Nephron (organoid): ENCODE measurements around the gene ZMYM4.
"Not testable (repeated sequence)": the region's sequence is repeated elsewhere in the genome, so short reads cannot be mapped to it uniquely, and the experiment has no call there.

Experiments
- H3K27ac Mint-ChIP-seq, 3 experiments: 2 replicates each; pipeline ENCODE4 v1.8.0; 2020; ENCODE audit warnings: mixed read lengths in 3 of 3, mild to moderate bottlenecking in 2 of 3, moderate library complexity in 1 of 3
- H3K27me3 Mint-ChIP-seq: 2 replicates; pipeline ENCODE4 v1.8.0; 2021; ENCODE audit warnings: low read depth, mild to moderate bottlenecking, moderate library complexity, mixed read lengths
- H3K36me3 Mint-ChIP-seq: 2 replicates; pipeline ENCODE4 v1.8.0; 2020; ENCODE audit warnings: low read depth, mixed read lengths
- H3K4me1 Mint-ChIP-seq: 2 replicates; pipeline ENCODE4 v1.8.0; 2020; ENCODE audit warnings: mixed read lengths
- H3K4me3 Mint-ChIP-seq, 3 experiments: 2 replicates each; pipeline ENCODE4 v1.8.0; 2020; ENCODE audit warnings: mild to moderate bottlenecking in 3 of 3, mixed read lengths in 3 of 3, moderate library complexity in 2 of 3
- H3K9me3 Mint-ChIP-seq: 2 replicates; pipeline ENCODE4 v1.8.0; 2020; ENCODE audit warnings: mixed read lengths
- TF ChIP-seq, protein P1 (sequence below), 3 experiments: fragments of 200-600 bp; sonication (generic); IDR thresholded peaks; one replicate each; pipeline ENCODE4 v1.5.0; 2021; ENCODE audit warnings: antibody characterized with exemption in 3 of 3; ENCODE audit not compliant: unreplicated experiment in 3 of 3

ZMYM4 gene

DNA sequence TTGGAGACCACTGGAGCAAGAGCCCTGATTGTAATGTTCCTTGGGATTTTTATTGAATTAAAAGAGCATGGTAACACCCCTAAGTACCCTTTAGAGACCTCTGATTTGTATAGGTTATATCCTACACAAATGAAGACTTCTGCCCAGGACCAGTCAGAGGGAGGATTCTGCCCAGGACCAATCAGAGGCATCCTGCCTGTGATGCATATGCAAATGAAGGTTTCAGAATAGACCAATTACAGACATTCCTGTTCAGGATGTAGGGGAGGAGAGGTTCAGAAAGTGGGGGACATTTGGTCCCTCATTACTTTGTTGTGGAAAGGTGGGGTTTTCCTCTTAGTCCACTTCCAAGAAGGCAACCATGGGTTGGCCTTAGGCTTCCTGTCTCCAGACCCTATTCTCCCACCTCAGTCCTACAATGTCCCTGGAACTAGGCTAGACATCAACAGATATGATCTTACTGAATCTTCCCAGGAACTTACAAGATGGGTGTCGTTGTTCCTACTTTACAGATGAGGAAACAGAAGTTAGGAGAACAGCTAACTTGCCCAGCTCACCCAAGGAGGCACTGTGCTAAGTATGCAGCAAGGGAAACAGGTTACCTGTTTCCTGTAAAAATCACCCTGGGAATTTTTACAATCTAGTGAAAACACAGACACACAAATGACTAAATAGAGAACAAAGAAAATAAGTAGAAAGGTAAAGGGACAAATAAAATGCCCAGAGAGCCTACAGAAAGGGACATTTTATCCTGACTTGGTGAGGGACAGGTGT lies 38.7 kb upstream of the ZMYM4 start:
- no peak overlapping the region for H3K27ac Mint-ChIP-seq
- H3K36me3 Mint-ChIP-seq, result no peaks in the 10 kb centered on the region
- H3K4me3 Mint-ChIP-seq, result no peak overlapping the region
- no peaks in the 10 kb centered on the region for H3K27me3 Mint-ChIP-seq
- no peaks in the 10 kb centered on the region for H3K9me3 Mint-ChIP-seq
- TF ChIP-seq, protein P1, sequence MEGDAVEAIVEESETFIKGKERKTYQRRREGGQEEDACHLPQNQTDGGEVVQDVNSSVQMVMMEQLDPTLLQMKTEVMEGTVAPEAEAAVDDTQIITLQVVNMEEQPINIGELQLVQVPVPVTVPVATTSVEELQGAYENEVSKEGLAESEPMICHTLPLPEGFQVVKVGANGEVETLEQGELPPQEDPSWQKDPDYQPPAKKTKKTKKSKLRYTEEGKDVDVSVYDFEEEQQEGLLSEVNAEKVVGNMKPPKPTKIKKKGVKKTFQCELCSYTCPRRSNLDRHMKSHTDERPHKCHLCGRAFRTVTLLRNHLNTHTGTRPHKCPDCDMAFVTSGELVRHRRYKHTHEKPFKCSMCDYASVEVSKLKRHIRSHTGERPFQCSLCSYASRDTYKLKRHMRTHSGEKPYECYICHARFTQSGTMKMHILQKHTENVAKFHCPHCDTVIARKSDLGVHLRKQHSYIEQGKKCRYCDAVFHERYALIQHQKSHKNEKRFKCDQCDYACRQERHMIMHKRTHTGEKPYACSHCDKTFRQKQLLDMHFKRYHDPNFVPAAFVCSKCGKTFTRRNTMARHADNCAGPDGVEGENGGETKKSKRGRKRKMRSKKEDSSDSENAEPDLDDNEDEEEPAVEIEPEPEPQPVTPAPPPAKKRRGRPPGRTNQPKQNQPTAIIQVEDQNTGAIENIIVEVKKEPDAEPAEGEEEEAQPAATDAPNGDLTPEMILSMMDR (IDR thresholded peaks at IDR 0.05; ENCODE audit: unreplicated experiment in 3 of 3), result no peak
- no peaks in the 10 kb centered on the region for H3K4me1 Mint-ChIP-seq

DNA sequence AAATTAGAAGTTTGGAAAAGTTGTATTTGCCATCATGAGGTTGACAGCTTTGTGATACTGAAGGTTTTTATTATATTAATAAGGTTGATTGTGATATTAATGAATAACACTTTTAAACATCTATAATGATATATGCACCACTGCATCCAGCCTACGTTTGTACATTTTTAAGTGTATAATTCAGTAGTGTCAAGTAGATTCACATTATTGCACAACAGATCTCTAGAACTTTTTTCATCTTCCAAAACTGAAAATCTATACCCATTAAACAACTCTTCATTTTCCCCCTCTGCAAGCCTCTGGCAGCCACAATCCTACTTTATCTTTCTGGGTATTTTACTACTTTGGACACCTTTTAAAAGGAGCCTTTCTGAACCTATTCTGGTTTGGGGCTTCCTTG lies 37.2 kb upstream of the ZMYM4 start:
- H3K9me3 Mint-ChIP-seq, result no peaks in the 10 kb centered on the region
- no peaks in the 10 kb centered on the region for H3K4me1 Mint-ChIP-seq
- H3K36me3 Mint-ChIP-seq, result no peaks in the 10 kb centered on the region
- TF ChIP-seq, protein P1 (IDR thresholded peaks at IDR 0.05; ENCODE audit: unreplicated experiment in 3 of 3), result no peak
- no peak overlapping the region for H3K4me3 Mint-ChIP-seq
- H3K27ac Mint-ChIP-seq, result no peak overlapping the region
- peaks cover 1% of the 10 kb centered on the region for H3K27me3 Mint-ChIP-seq

DNA sequence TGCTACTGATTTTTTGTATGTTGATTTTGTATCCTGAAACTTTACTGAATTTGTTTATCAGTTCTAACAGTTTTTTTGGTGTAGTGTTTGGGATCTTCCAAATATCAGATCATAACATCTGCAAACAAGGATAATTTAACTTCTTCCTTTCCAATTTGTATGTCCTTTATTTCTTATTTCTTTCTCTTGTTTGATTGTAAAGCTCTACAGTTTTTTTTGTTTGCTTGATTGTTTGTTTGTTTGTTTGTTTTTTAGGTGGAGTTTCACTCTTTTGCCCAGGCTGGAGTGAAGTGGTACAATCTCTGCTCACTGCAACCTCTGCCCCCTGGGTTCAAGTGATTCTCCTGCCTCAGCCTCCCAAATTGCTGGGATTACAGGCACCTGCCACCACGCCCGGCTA lies 31.7 kb upstream of the ZMYM4 start:
- H3K36me3 Mint-ChIP-seq, H3K4me3 Mint-ChIP-seq, H3K27ac Mint-ChIP-seq, H3K4me1 Mint-ChIP-seq, H3K27me3 Mint-ChIP-seq, H3K9me3 Mint-ChIP-seq: not testable (repeated sequence)

DNA sequence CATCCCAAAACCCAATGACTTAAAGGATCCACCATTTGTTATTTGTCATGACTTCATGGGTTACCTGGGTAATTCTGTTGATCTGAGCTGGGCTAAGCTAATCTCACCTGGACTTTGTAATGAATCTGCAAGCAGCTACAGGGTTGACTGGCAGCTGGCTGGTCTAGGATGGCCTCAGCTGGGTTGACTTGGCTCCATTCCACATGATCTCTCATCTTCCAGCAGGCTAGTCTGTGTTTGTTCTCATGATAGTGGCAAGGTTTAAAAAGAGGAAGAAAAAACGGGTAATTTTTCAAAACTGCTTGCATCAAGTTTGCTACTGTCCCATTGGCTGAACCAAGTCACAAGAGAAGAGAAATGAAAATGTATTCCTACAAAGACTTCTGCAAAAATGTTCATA lies 24.8 kb upstream of the ZMYM4 start:
- no peak overlapping the region for H3K4me3 Mint-ChIP-seq
- H3K27ac Mint-ChIP-seq, result no peak overlapping the region
- TF ChIP-seq, protein P1 (IDR thresholded peaks at IDR 0.05; ENCODE audit: unreplicated experiment in 3 of 3), result no peak
- H3K27me3 Mint-ChIP-seq, result no peaks in the 10 kb centered on the region
- no peaks in the 10 kb centered on the region for H3K36me3 Mint-ChIP-seq
- H3K9me3 Mint-ChIP-seq, result no peaks in the 10 kb centered on the region
- no peaks in the 10 kb centered on the region for H3K4me1 Mint-ChIP-seq

DNA sequence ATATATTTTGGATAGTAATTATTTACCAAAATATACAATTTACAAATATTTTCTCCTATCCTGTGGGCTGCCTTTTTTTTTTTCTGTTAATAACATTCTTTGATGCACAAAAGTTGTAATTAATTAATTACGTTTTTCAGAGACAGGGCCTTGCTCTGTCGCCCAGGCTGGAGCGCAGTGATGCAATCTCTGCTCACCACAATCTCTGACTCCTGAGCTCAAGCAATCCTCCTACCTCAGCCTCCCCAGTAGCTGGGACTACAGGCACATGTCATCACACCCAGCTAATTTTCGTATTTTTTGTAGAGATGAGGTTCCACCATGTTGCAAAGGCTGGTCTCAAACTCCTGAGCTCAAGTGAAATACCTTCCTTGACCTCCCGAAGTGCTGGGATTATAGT lies 21.3 kb upstream of the ZMYM4 start:
- Mint-ChIP-seq H3K27ac (no peak overlapping the region), H3K36me3 (no peaks in the 10 kb centered on the region), H3K4me1 (no peaks in the 10 kb centered on the region), H3K27me3 (peaks cover 5% of the 10 kb centered on the region), H3K9me3 (no peaks in the 10 kb centered on the region), H3K4me3 (no peak overlapping the region)
- TF ChIP-seq, protein P1 (IDR thresholded peaks at IDR 0.05; ENCODE audit: unreplicated experiment in 3 of 3), result no peak

DNA sequence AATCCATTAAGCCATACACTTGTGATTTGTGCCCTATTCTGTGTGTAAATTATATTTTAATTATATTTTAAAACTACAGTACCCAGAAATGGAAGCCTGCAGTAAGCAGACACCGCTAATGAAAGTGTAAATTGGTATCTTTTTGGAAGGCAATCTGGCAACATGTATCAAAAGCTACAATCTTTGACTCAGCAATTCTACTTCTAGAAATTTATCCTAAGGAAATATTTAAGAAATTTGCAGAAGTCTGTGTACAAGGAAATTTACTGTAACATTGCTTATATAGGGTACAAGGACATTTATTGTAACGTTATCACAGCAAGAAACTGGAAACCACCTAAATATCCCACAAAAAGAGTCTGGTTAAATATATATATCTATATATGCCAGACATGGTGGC lies 14.6 kb upstream of the ZMYM4 start:
- no peaks in the 10 kb centered on the region for H3K4me1 Mint-ChIP-seq
- TF ChIP-seq, protein P1 (IDR thresholded peaks at IDR 0.05; ENCODE audit: unreplicated experiment in 3 of 3), result no peak

More for the DNA sequence above, 14.6 kb upstream of the ZMYM4 start:
- Mint-ChIP-seq H3K36me3 (no peaks in the 10 kb centered on the region), H3K9me3 (no peaks in the 10 kb centered on the region), H3K4me3 (no peak overlapping the region), H3K27me3 (peaks cover 5% of the 10 kb centered on the region), H3K27ac (no peak overlapping the region)
